A549 treated with RU486 at 1 μM for 4 hours (cell line): Measurements from ENCODE around the gene PRPF40A. TPM values are rescaled to one million over a fixed set of nuclear protein-coding genes. Genes with fewer than 3 reads are reported as not detected.

Source experiments
- total RNA-seq: library from RNA; stranded (reverse); fragments of 200-300 nt; extraction: Qiagen RNA extraction; gene quantifications from 5 replicates; pipeline ENCODE4 v1.2.3, GENCODE V29; 2022; ENCODE audit warnings: low read depth

PRPF40A gene
- 55.7 to 97.5 TPM (median 84.6 TPM) in 5 replicates for total RNA-seq

GRCh38 chr2:152717228-152718075, at the start of gene PRPF40A:
Gene PRPF40A (minus strand): TSS chr2:152717461. CDS start chr2:152717439, 22 bp downstream.

GRCh38 chr2:152718076-152718908, 1.0 kb upstream of the PRPF40A start, which contains the start of gene ARL6IP6:
Gene ARL6IP6 (plus strand): TSS chr2:152718620. CDS start chr2:152718625, 5 bp downstream.

Other genes with a start within 250 kb of the PRPF40A start
- 14.3 to 28.6 TPM (median 22.8 TPM) in 5 replicates for gene ARL6IP6, start 1.2 kb upstream of the PRPF40A start, total RNA-seq